SJSA1 (cell line): ENCODE results near the gene RCAN1. TPM values are rescaled to one million over a fixed set of nuclear protein-coding genes. Genes with fewer than 3 reads are reported as not detected.

Experiments used
- DNase-seq, 2 experiments: peaks; one replicate each; pipeline ENCODE4 v3.0.0-alpha.2; 2015 to 2020; ENCODE audit warnings: low spot score in 2 of 2, low read depth in 1 of 2
- H3K27ac ChIP-seq: fragments of 250-450 bp; sonication (Bioruptor Pico); 2 replicates; pipeline ENCODE4 v1.5.1; 2020; ENCODE audit warnings: mild to moderate bottlenecking, moderate library complexity
- H3K27me3 ChIP-seq: fragments of 250-450 bp; sonication (Bioruptor Pico); replicated peaks from 2 replicates; pipeline ENCODE4 v1.5.1; 2020; ENCODE audit warnings: mild to moderate bottlenecking, moderate library complexity
- H3K36me3 ChIP-seq: fragments of 250-450 bp; sonication (Bioruptor Pico); 2 replicates; pipeline ENCODE4 v1.5.1; 2020; ENCODE audit warnings: mild to moderate bottlenecking
- H3K4me1 ChIP-seq: fragments of 250-450 bp; sonication (Bioruptor Pico); replicated peaks from 2 replicates; pipeline ENCODE4 v1.6.1; 2021; ENCODE audit warnings: mild to moderate bottlenecking
- H3K4me3 ChIP-seq: fragments of 250-450 bp; sonication (Bioruptor Pico); 2 replicates; pipeline ENCODE4 v1.5.1; 2020; ENCODE audit warnings: mild to moderate bottlenecking
- H3K9me3 ChIP-seq: fragments of 250-450 bp; sonication (Bioruptor Pico); replicated peaks from 2 replicates; pipeline ENCODE4 v1.5.1; 2020; ENCODE audit warnings: mild to moderate bottlenecking
- total RNA-seq: library from RNA; depleted of rRNA; stranded (reverse); fragments of >200 nt; shearing (Covaris generic); gene quantifications from 2 replicates; pipeline ENCODE4 v1.2.3, GENCODE V29; 2014

The RCAN1 gene
- total RNA-seq, 1 experiment from 2014 or later = 132 TPM

- no peaks in the 10 kb centered on the region for H3K36me3 ChIP-seq
- H3K27me3 ChIP-seq = no peaks in the 10 kb centered on the region
- no peaks in the 10 kb centered on the region for H3K9me3 ChIP-seq
- DNase-seq = peak in 1 of 2 experiments; percentile 16
- peaks cover 8% of the 10 kb centered on the region; the same call in 1 of the 2 replicates for H3K4me1 ChIP-seq
- no peak overlapping the region for H3K4me3 ChIP-seq
- no peak overlapping the region for H3K27ac ChIP-seq
These were observed 12.9 kb downstream of the RCAN1 start for GRCh38 chr21:34602061-34602460.

- no peak overlapping the region for H3K27ac ChIP-seq
- H3K27me3 ChIP-seq = no peaks in the 10 kb centered on the region
- H3K36me3 ChIP-seq = no peaks in the 10 kb centered on the region
- H3K4me3 ChIP-seq = no peak overlapping the region
- H3K4me1 ChIP-seq = peaks cover 8% of the 10 kb centered on the region; the same call in 1 of the 2 replicates
- DNase-seq = peak in 1 of 2 experiments; percentile 26
- no peaks in the 10 kb centered on the region for H3K9me3 ChIP-seq
These were observed 15.3 kb downstream of the RCAN1 start for GRCh38 chr21:34599534-34600101.

- no peak overlapping the region for H3K27ac ChIP-seq
- no peak overlapping the region for H3K4me3 ChIP-seq
- H3K4me1 ChIP-seq = peaks cover 8% of the 10 kb centered on the region; the same call in 1 of the 2 replicates
- no peaks in the 10 kb centered on the region for H3K27me3 ChIP-seq
- peak in 1 of 2 experiments; percentile 8 for DNase-seq
- no peaks in the 10 kb centered on the region for H3K36me3 ChIP-seq
- no peaks in the 10 kb centered on the region for H3K9me3 ChIP-seq
These were observed 15.9 kb downstream of the RCAN1 start for GRCh38 chr21:34598931-34599400.

GRCh38 chr21:34597406-34597805, 17.5 kb downstream of the RCAN1 start:
- Histone ChIP-seq H3K36me3 (no peaks in the 10 kb centered on the region), H3K27me3 (no peaks in the 10 kb centered on the region), H3K27ac (no peak overlapping the region), H3K9me3 (no peaks in the 10 kb centered on the region), H3K4me1 (peaks cover 8% of the 10 kb centered on the region; the same call in 1 of the 2 replicates), H3K4me3 (no peak overlapping the region)
- no peak for DNase-seq

- H3K27ac ChIP-seq = no peak overlapping the region
- no peaks in the 10 kb centered on the region for H3K27me3 ChIP-seq
- no peak for DNase-seq
- peaks cover 8% of the 10 kb centered on the region; the same call in 1 of the 2 replicates for H3K4me1 ChIP-seq
- H3K36me3 ChIP-seq = no peaks in the 10 kb centered on the region
- no peaks in the 10 kb centered on the region for H3K9me3 ChIP-seq
- H3K4me3 ChIP-seq = no peak overlapping the region
These were observed 18.2 kb downstream of the RCAN1 start for GRCh38 chr21:34596561-34597271.

- no peak for DNase-seq
- Histone ChIP-seq H3K9me3 (no peaks in the 10 kb centered on the region), H3K36me3 (no peaks in the 10 kb centered on the region)
These were observed 19.5 kb downstream of the RCAN1 start for GRCh38 chr21:34595457-34595856.

GRCh38 chr21:34594566-34595234, 20.2 kb downstream of the RCAN1 start:
- Histone ChIP-seq H3K4me1 (peaks cover 8% of the 10 kb centered on the region; the same call in 1 of the 2 replicates), H3K27ac (no peak overlapping the region), H3K9me3 (no peaks in the 10 kb centered on the region), H3K4me3 (no peak overlapping the region), H3K27me3 (no peaks in the 10 kb centered on the region), H3K36me3 (no peaks in the 10 kb centered on the region)
- DNase-seq = no peak

More at GRCh38 chr21:34595457-34595856, 19.5 kb downstream of the RCAN1 start:
- Histone ChIP-seq H3K4me3 (no peak overlapping the region), H3K27me3 (no peaks in the 10 kb centered on the region), H3K4me1 (peaks cover 8% of the 10 kb centered on the region; the same call in 1 of the 2 replicates), H3K27ac (no peak overlapping the region)

- DNase-seq = no peak
- no peak overlapping the region for H3K27ac ChIP-seq
- H3K36me3 ChIP-seq = no peaks in the 10 kb centered on the region
- H3K4me3 ChIP-seq = no peak overlapping the region
- H3K4me1 ChIP-seq = peaks cover 4% of the 10 kb centered on the region; the same call in 1 of the 2 replicates
- H3K27me3 ChIP-seq = no peaks in the 10 kb centered on the region
- no peaks in the 10 kb centered on the region for H3K9me3 ChIP-seq
These were observed 20.9 kb downstream of the RCAN1 start for GRCh38 chr21:34593954-34594531.

- H3K9me3 ChIP-seq = no peaks in the 10 kb centered on the region
- no peak for DNase-seq
These were observed 21.5 kb downstream of the RCAN1 start for GRCh38 chr21:34593423-34593822.

GRCh38 chr21:34592120-34592955, 22.6 kb downstream of the RCAN1 start:
- H3K36me3 ChIP-seq = no peaks in the 10 kb centered on the region
- no peaks in the 10 kb centered on the region for H3K4me1 ChIP-seq
- no peak overlapping the region for H3K4me3 ChIP-seq
- H3K9me3 ChIP-seq = no peaks in the 10 kb centered on the region
- DNase-seq = no peak
- H3K27ac ChIP-seq = no peak overlapping the region
- H3K27me3 ChIP-seq = no peaks in the 10 kb centered on the region

More at GRCh38 chr21:34593423-34593822, 21.5 kb downstream of the RCAN1 start:
- no peak overlapping the region for H3K4me3 ChIP-seq
- H3K27ac ChIP-seq = no peak overlapping the region
- H3K4me1 ChIP-seq = no peaks in the 10 kb centered on the region
- H3K27me3 ChIP-seq = no peaks in the 10 kb centered on the region
- no peaks in the 10 kb centered on the region for H3K36me3 ChIP-seq

GRCh38 chr21:34590520-34590919, 24.4 kb downstream of the RCAN1 start:
- Histone ChIP-seq H3K36me3 (no peaks in the 10 kb centered on the region), H3K27ac (no peak overlapping the region), H3K9me3 (no peaks in the 10 kb centered on the region), H3K27me3 (no peaks in the 10 kb centered on the region), H3K4me3 (no peak overlapping the region), H3K4me1 (no peaks in the 10 kb centered on the region)
- peak in 1 of 2 experiments; percentile 12 for DNase-seq

- no peaks in the 10 kb centered on the region for H3K9me3 ChIP-seq
- H3K27me3 ChIP-seq = no peaks in the 10 kb centered on the region
- H3K4me3 ChIP-seq = no peak overlapping the region
- H3K36me3 ChIP-seq = no peaks in the 10 kb centered on the region
- no peak overlapping the region for H3K27ac ChIP-seq
- no peaks in the 10 kb centered on the region for H3K4me1 ChIP-seq
- no peak for DNase-seq
These were observed 25.2 kb downstream of the RCAN1 start for GRCh38 chr21:34589511-34590282.
